GM23338 (cell line): ENCODE results near the gene LEMD1. TPM values are rescaled to one million over a fixed set of nuclear protein-coding genes. Genes with fewer than 3 reads are reported as not detected.

Source experiments
- ATAC-seq: fragments of 200-7000 bp; cut with Tn5 transposase; 3 replicates; pipeline ENCODE4 v1.9.1; 2020
- DNase-seq: peaks from one replicate; pipeline ENCODE4 v3.0.0-alpha.2; 2015; ENCODE audit warnings: low spot score
- H2AFZ ChIP-seq: fragments of 200-600 bp; sonication (generic); 2 replicates; pipeline ENCODE4 v1.8.0; 2016; ENCODE audit warnings: antibody characterized with exemption, mild to moderate bottlenecking, moderate library complexity
- H3F3A ChIP-seq: fragments of 200-600 bp; sonication (generic); replicated peaks from 2 replicates; pipeline ENCODE4 v1.8.0; 2017; ENCODE audit warnings: antibody characterized with exemption, mixed run types, low read depth
- H3K27ac ChIP-seq: fragments of 200-600 bp; sonication (generic); 2 replicates; pipeline ENCODE4 v1.6.1; 2016; ENCODE audit warnings: low read depth
- H3K27me3 ChIP-seq: fragments of 200-600 bp; sonication (generic); 2 replicates; pipeline ENCODE4 v1.8.0; 2016; ENCODE audit warnings: mild to moderate bottlenecking, mixed run types, moderate library complexity; ENCODE audit not compliant: insufficient read depth
- H3K36me3 ChIP-seq: fragments of 200-600 bp; sonication (generic); 2 replicates; pipeline ENCODE4 v1.8.0; 2016; ENCODE audit warnings: mild to moderate bottlenecking; ENCODE audit not compliant: insufficient read depth
- H3K4me1 ChIP-seq: fragments of 200-600 bp; sonication (generic); 2 replicates; pipeline ENCODE4 v1.8.0; 2016; ENCODE audit warnings: mild to moderate bottlenecking, moderate library complexity; ENCODE audit not compliant: insufficient read depth
- H3K4me2 ChIP-seq: fragments of 200-600 bp; sonication (generic); 2 replicates; pipeline ENCODE4 v1.7.1; 2017; ENCODE audit warnings: mixed run types
- H3K4me3 ChIP-seq: fragments of 200-600 bp; sonication (generic); 2 replicates; pipeline ENCODE4 v1.6.1; 2016; ENCODE audit warnings: mixed run types
- H3K79me2 ChIP-seq: fragments of 200-600 bp; sonication (generic); replicated peaks from 2 replicates; pipeline ENCODE4 v1.8.0; 2017; ENCODE audit warnings: mild to moderate bottlenecking; ENCODE audit not compliant: insufficient read depth
- H3K9me2 ChIP-seq: fragments of 200-600 bp; sonication (generic); 2 replicates; pipeline ENCODE4 v1.8.0; 2017; ENCODE audit not compliant: insufficient read depth
- H4K20me1 ChIP-seq: fragments of 200-600 bp; sonication (generic); replicated peaks from 2 replicates; pipeline ENCODE4 v1.8.0; 2017; ENCODE audit warnings: mild to moderate bottlenecking; ENCODE audit not compliant: insufficient read depth
- H3K27ac Mint-ChIP-seq: 2 replicates; pipeline ENCODE4 v1.8.0; 2020; ENCODE audit warnings: inconsistent platforms, mild to moderate bottlenecking, moderate library complexity, mixed read lengths
- H3K27me3 Mint-ChIP-seq: 3 replicates; pipeline ENCODE4 v1.8.0; 2022; ENCODE audit warnings: low read depth, mild to moderate bottlenecking, moderate library complexity, mixed read lengths, inconsistent platforms; ENCODE audit not compliant: insufficient read depth, poor library complexity
- H3K36me3 Mint-ChIP-seq: 3 replicates; pipeline ENCODE4 v1.8.0; 2021; ENCODE audit warnings: low read depth, mild to moderate bottlenecking, inconsistent platforms, moderate library complexity, mixed read lengths
- H3K4me1 Mint-ChIP-seq: 3 replicates; pipeline ENCODE4 v1.8.0; 2020; ENCODE audit warnings: mild to moderate bottlenecking, inconsistent platforms, mixed read lengths
- H3K4me3 Mint-ChIP-seq: 3 replicates; pipeline ENCODE4 v1.8.0; 2021; ENCODE audit warnings: moderate library complexity, mild to moderate bottlenecking, inconsistent platforms, mixed read lengths
- H3K9me3 Mint-ChIP-seq: 3 replicates; pipeline ENCODE4 v1.8.0; 2020; ENCODE audit warnings: moderate library complexity, mild to moderate bottlenecking, inconsistent platforms, mixed read lengths
- CREB1 ChIP-seq: fragments of 250-450 bp; sonication (Bioruptor Pico); IDR thresholded peaks from 2 replicates; pipeline ENCODE4 v1.5.0; 2020; ENCODE audit warnings: low read depth, mild to moderate bottlenecking, moderate library complexity
- EZH2 ChIP-seq: fragments of 200-600 bp; sonication (generic); IDR thresholded peaks from one replicate; pipeline ENCODE4 v1.8.0; 2017; ENCODE audit warnings: antibody characterized with exemption, mild to moderate bottlenecking, low read depth; ENCODE audit not compliant: unreplicated experiment
- EZH2phosphoT487 ChIP-seq: fragments of 200-600 bp; sonication (generic); IDR thresholded peaks from one replicate; pipeline ENCODE4 v1.8.1; 2018; ENCODE audit warnings: antibody characterized with exemption; ENCODE audit not compliant: unreplicated experiment
- JUNB ChIP-seq: IDR thresholded peaks from one replicate; pipeline ENCODE4 v1.6.1; 2016; ENCODE audit warnings: antibody characterized with exemption; ENCODE audit not compliant: unreplicated experiment
- NANOG ChIP-seq: IDR thresholded peaks from 2 replicates; pipeline ENCODE4 v1.6.1; 2016; ENCODE audit warnings: antibody characterized with exemption, borderline replicate concordance
- POLR2AphosphoS5 ChIP-seq: IDR thresholded peaks from 2 replicates; pipeline ENCODE4 v1.6.1; 2016; ENCODE audit warnings: antibody characterized with exemption, low read depth
- STAT1 ChIP-seq: IDR thresholded peaks from one replicate; pipeline ENCODE4 v1.6.1; 2016; ENCODE audit warnings: antibody characterized with exemption; ENCODE audit not compliant: unreplicated experiment
- ZNF114 ChIP-seq: fragments of 250-450 bp; sonication (Bioruptor Pico); IDR thresholded peaks from 2 replicates; pipeline ENCODE4 v1.5.0; 2020; ENCODE audit warnings: mild to moderate bottlenecking, moderate library complexity
- ZNF331 ChIP-seq: fragments of 250-450 bp; sonication (Bioruptor Pico); IDR thresholded peaks from 2 replicates; pipeline ENCODE4 v1.5.0; 2020; ENCODE audit warnings: low read depth, mild to moderate bottlenecking, moderate library complexity
- polyA plus RNA-seq: library from polyadenylated mRNA; unstranded; fragments of >200 nt; fragmentation: Nextera tagmentation; extraction: Ambion mirVana; gene quantifications from 2 replicates; pipeline ENCODE4 v1.2.1, GENCODE V29; 2016
- total RNA-seq: library from RNA; depleted of rRNA; stranded (reverse); fragments of >200 nt; shearing (Covaris generic); gene quantifications from 2 replicates; pipeline ENCODE4 v1.2.3, GENCODE V29; 2014
- TF ChIP-seq, protein P1 (sequence below), 2 experiments: fragments of 200-600 bp in 1 of 2; sonication (generic) in 1 of 2; conservative IDR thresholded peaks; 2 replicates each; pipeline versions ENCODE4 v1.5.1 to v1.6.1; 2016 to 2017; ENCODE audit warnings: antibody characterized with exemption in 2 of 2, low read depth in 2 of 2, mild to moderate bottlenecking in 2 of 2, moderate library complexity in 1 of 2
- TF ChIP-seq, protein P2 (sequence below): IDR thresholded peaks from one replicate; pipeline ENCODE4 v1.6.1; 2018; ENCODE audit warnings: antibody characterized with exemption; ENCODE audit not compliant: unreplicated experiment
- TF ChIP-seq, protein P3 (sequence below): fragments of 250-450 bp; sonication (Bioruptor Pico); IDR thresholded peaks from 2 replicates; pipeline ENCODE4 v1.5.0; 2020; ENCODE audit warnings: mild to moderate bottlenecking, moderate library complexity
- TF ChIP-seq, protein P4 (sequence below): IDR thresholded peaks from 2 replicates; pipeline ENCODE4 v1.6.1; 2016; ENCODE audit warnings: antibody characterized with exemption

The LEMD1 gene
- total and polyA plus RNA-seq, 2 experiments from 2014 or later: 4.7 to 10.7 TPM

DNA sequence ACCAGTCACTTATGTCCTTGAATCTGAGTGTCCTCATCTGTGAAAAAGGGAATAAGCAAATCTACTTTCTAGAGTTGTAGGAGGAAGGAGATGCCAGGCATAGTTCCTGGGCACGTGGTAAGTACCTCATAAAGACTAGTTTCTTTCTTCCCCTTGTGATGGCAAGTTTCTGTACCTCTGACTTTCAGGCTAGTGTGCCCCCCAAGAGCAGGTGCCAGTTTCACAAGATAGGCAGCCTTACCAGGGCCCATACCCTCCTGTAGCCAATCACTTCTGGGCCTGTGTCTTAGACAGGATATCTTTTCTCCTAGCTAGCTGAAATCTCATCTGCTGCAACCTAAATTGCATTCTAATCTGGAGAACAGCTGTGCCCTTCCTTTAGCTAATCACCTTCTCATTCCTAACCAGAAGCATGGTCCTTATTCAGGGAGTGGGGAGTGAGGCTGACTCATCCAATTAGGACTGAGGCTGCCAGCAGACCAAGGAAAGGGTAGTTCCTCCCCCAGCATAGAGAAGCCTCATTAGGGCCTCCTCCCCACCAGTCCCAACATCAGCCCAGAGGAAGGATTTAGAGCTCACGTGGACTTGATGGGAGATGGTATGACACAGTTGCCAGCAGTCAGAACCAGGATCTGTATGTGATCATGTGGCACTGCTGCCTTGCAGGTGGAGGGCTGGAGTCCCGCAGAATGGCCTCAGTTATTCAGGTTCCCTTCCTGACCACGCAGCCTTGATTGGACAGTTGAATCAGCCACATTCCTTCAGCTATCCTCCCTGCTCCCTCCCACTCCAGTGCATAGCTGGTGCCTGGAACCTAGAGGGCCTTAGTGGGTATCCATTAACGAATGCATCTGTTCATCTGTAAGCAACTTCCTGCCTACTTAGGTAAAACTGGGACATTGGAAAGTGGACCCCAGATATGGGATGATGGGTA, 73.0 kb downstream of the LEMD1 start:
- Mint-ChIP-seq H3K4me1 (peaks cover 47% of the 10 kb centered on the region), H3K36me3 (no peaks in the 10 kb centered on the region), H3K27ac (no peak overlapping the region), H3K27me3 (peaks cover 26% of the 10 kb centered on the region), H3K9me3 (no peaks in the 10 kb centered on the region; the same call in 2 of the 3 replicates), H3K4me3 (no peak overlapping the region; the same call in 2 of the 3 replicates)
- H3K4me1 ChIP-seq: peaks cover 69% of the 10 kb centered on the region
- DNase-seq (no peak), ATAC-seq (no peak)
- 0 out of 2 replicates have a peak overlapping the region, but pooled peaks have one; percentile 28 for H2AFZ ChIP-seq
- peaks cover 22% of the 10 kb centered on the region for H3F3A ChIP-seq
- no peak overlapping the region for H3K4me2 ChIP-seq
- TF ChIP-seq CREB1 (CRISPR knock-in tag): no peak
- no peak for TF ChIP-seq POLR2AphosphoS5
- TF ChIP-seq EZH2phosphoT487: no peak
- TF ChIP-seq STAT1: no peak
- TF ChIP-seq ZNF331: no peak
- TF ChIP-seq, protein P1, sequence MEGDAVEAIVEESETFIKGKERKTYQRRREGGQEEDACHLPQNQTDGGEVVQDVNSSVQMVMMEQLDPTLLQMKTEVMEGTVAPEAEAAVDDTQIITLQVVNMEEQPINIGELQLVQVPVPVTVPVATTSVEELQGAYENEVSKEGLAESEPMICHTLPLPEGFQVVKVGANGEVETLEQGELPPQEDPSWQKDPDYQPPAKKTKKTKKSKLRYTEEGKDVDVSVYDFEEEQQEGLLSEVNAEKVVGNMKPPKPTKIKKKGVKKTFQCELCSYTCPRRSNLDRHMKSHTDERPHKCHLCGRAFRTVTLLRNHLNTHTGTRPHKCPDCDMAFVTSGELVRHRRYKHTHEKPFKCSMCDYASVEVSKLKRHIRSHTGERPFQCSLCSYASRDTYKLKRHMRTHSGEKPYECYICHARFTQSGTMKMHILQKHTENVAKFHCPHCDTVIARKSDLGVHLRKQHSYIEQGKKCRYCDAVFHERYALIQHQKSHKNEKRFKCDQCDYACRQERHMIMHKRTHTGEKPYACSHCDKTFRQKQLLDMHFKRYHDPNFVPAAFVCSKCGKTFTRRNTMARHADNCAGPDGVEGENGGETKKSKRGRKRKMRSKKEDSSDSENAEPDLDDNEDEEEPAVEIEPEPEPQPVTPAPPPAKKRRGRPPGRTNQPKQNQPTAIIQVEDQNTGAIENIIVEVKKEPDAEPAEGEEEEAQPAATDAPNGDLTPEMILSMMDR (conservative IDR thresholded peaks at IDR 0.05; ENCODE audit: low read depth in 2 of 2): no peak
- no peak for TF ChIP-seq JUNB
- TF ChIP-seq, protein P2, sequence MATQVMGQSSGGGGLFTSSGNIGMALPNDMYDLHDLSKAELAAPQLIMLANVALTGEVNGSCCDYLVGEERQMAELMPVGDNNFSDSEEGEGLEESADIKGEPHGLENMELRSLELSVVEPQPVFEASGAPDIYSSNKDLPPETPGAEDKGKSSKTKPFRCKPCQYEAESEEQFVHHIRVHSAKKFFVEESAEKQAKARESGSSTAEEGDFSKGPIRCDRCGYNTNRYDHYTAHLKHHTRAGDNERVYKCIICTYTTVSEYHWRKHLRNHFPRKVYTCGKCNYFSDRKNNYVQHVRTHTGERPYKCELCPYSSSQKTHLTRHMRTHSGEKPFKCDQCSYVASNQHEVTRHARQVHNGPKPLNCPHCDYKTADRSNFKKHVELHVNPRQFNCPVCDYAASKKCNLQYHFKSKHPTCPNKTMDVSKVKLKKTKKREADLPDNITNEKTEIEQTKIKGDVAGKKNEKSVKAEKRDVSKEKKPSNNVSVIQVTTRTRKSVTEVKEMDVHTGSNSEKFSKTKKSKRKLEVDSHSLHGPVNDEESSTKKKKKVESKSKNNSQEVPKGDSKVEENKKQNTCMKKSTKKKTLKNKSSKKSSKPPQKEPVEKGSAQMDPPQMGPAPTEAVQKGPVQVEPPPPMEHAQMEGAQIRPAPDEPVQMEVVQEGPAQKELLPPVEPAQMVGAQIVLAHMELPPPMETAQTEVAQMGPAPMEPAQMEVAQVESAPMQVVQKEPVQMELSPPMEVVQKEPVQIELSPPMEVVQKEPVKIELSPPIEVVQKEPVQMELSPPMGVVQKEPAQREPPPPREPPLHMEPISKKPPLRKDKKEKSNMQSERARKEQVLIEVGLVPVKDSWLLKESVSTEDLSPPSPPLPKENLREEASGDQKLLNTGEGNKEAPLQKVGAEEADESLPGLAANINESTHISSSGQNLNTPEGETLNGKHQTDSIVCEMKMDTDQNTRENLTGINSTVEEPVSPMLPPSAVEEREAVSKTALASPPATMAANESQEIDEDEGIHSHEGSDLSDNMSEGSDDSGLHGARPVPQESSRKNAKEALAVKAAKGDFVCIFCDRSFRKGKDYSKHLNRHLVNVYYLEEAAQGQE: no peak
- no peak for TF ChIP-seq NANOG
- no peak for TF ChIP-seq EZH2
- TF ChIP-seq, protein P3, sequence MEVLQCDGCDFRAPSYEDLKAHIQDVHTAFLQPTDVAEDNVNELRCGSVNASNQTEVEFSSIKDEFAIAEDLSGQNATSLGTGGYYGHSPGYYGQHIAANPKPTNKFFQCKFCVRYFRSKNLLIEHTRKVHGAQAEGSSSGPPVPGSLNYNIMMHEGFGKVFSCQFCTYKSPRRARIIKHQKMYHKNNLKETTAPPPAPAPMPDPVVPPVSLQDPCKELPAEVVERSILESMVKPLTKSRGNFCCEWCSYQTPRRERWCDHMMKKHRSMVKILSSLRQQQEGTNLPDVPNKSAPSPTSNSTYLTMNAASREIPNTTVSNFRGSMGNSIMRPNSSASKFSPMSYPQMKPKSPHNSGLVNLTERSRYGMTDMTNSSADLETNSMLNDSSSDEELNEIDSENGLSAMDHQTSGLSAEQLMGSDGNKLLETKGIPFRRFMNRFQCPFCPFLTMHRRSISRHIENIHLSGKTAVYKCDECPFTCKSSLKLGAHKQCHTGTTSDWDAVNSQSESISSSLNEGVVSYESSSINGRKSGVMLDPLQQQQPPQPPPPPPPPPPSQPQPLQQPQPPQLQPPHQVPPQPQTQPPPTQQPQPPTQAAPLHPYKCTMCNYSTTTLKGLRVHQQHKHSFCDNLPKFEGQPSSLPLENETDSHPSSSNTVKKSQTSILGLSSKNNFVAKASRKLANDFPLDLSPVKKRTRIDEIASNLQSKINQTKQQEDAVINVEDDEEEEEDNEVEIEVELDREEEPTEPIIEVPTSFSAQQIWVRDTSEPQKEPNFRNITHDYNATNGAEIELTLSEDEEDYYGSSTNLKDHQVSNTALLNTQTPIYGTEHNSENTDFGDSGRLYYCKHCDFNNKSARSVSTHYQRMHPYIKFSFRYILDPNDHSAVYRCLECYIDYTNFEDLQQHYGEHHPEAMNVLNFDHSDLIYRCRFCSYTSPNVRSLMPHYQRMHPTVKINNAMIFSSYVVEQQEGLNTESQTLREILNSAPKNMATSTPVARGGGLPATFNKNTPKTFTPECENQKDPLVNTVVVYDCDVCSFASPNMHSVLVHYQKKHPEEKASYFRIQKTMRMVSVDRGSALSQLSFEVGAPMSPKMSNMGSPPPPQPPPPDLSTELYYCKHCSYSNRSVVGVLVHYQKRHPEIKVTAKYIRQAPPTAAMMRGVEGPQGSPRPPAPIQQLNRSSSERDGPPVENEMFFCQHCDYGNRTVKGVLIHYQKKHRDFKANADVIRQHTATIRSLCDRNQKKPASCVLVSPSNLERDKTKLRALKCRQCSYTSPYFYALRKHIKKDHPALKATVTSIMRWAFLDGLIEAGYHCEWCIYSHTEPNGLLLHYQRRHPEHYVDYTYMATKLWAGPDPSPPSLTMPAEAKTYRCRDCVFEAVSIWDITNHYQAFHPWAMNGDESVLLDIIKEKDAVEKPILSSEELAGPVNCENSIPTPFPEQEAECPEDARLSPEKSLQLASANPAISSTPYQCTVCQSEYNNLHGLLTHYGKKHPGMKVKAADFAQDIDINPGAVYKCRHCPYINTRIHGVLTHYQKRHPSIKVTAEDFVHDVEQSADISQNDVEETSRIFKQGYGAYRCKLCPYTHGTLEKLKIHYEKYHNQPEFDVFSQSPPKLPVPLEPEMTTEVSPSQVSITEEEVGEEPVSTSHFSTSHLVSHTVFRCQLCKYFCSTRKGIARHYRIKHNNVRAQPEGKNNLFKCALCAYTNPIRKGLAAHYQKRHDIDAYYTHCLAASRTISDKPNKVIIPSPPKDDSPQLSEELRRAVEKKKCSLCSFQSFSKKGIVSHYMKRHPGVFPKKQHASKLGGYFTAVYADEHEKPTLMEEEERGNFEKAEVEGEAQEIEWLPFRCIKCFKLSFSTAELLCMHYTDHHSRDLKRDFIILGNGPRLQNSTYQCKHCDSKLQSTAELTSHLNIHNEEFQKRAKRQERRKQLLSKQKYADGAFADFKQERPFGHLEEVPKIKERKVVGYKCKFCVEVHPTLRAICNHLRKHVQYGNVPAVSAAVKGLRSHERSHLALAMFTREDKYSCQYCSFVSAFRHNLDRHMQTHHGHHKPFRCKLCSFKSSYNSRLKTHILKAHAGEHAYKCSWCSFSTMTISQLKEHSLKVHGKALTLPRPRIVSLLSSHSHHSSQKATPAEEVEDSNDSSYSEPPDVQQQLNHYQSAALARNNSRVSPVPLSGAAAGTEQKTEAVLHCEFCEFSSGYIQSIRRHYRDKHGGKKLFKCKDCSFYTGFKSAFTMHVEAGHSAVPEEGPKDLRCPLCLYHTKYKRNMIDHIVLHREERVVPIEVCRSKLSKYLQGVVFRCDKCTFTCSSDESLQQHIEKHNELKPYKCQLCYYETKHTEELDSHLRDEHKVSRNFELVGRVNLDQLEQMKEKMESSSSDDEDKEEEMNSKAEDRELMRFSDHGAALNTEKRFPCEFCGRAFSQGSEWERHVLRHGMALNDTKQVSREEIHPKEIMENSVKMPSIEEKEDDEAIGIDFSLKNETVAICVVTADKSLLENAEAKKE (CRISPR knock-in tag): no peak
- no peak for TF ChIP-seq ZNF114 (CRISPR knock-in tag)
- TF ChIP-seq, protein P4, sequence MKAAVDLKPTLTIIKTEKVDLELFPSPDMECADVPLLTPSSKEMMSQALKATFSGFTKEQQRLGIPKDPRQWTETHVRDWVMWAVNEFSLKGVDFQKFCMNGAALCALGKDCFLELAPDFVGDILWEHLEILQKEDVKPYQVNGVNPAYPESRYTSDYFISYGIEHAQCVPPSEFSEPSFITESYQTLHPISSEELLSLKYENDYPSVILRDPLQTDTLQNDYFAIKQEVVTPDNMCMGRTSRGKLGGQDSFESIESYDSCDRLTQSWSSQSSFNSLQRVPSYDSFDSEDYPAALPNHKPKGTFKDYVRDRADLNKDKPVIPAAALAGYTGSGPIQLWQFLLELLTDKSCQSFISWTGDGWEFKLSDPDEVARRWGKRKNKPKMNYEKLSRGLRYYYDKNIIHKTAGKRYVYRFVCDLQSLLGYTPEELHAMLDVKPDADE: no peak
- H3K4me3 ChIP-seq: no peak overlapping the region
- H3K9me2 ChIP-seq: no peaks in the 10 kb centered on the region
- peaks cover 29% of the 10 kb centered on the region for H3K27me3 ChIP-seq
- no peaks in the 10 kb centered on the region for H3K79me2 ChIP-seq
- H3K27ac ChIP-seq: no peak overlapping the region
- no peaks in the 10 kb centered on the region for H3K36me3 ChIP-seq
- H4K20me1 ChIP-seq: no peaks in the 10 kb centered on the region
